Osteoblast (primary cell): ENCODE results near the gene SLC6A17. TPM values are rescaled to one million over a fixed set of nuclear protein-coding genes. Genes with fewer than 3 reads are reported as not detected.

Experiments
- DNase-seq: peaks from one replicate; pipeline ENCODE4 v3.0.0; 2011; ENCODE audit warnings: low spot score, mixed read lengths; ENCODE audit not compliant: insufficient read length; ENCODE audit errors: missing footprints
- H2AFZ ChIP-seq: 2 replicates; pipeline ENCODE4 v1.6.0; 2011; ENCODE audit warnings: mild to moderate bottlenecking, low read length
- H3K27ac ChIP-seq: 2 replicates; pipeline ENCODE4 v1.5.1; 2011; ENCODE audit warnings: mild to moderate bottlenecking, low read depth, low read length, moderate library complexity
- H3K27me3 ChIP-seq: 2 replicates; pipeline ENCODE4 v1.6.0; 2012; ENCODE audit warnings: mild to moderate bottlenecking, control low read depth, inconsistent platforms, low read length, moderate library complexity; ENCODE audit not compliant: insufficient read depth
- H3K36me3 ChIP-seq: 2 replicates; pipeline ENCODE4 v1.5.1; 2011; ENCODE audit warnings: mild to moderate bottlenecking, low read length, control low read depth, moderate library complexity; ENCODE audit not compliant: insufficient read depth
- H3K4me1 ChIP-seq: 2 replicates; pipeline ENCODE4 v1.5.1; 2011; ENCODE audit warnings: mild to moderate bottlenecking, low read length, control low read depth, moderate library complexity; ENCODE audit not compliant: insufficient read depth
- H3K4me2 ChIP-seq: 2 replicates; pipeline ENCODE4 v1.6.0; 2011; ENCODE audit warnings: mild to moderate bottlenecking, low read length; ENCODE audit not compliant: insufficient read depth
- H3K4me3 ChIP-seq: fragments of 200-600 bp; sonication (generic); 3 replicates; pipeline ENCODE4 v1.5.1; 2012; ENCODE audit warnings: mild to moderate bottlenecking, low read length, inconsistent platforms; ENCODE audit not compliant: insufficient read depth
- H3K79me2 ChIP-seq: 2 replicates; pipeline ENCODE4 v1.6.0; 2012; ENCODE audit warnings: mild to moderate bottlenecking, low read length, control low read depth, inconsistent platforms; ENCODE audit not compliant: insufficient read depth
- H3K9me3 ChIP-seq: 2 replicates; pipeline ENCODE4 v1.5.1; 2011; ENCODE audit warnings: low read depth, low read length, control low read depth
- H4K20me1 ChIP-seq: 2 replicates; pipeline ENCODE4 v1.6.0; 2012; ENCODE audit warnings: mild to moderate bottlenecking, low read length, control low read depth; ENCODE audit not compliant: insufficient read depth
- CTCF ChIP-seq: IDR thresholded peaks from 2 replicates; pipeline ENCODE4 v1.5.1; 2011; ENCODE audit warnings: mild to moderate bottlenecking, low read depth, low read length, moderate library complexity; ENCODE audit errors: extremely low read depth
- total RNA-seq: library from RNA; depleted of rRNA; stranded (reverse); fragments of >200 nt; gene quantifications from 2 replicates; pipeline ENCODE4 v1.2.3, GENCODE V29; 2012

The SLC6A17 gene
- total RNA-seq, 1 donor = under 0.01 TPM

DNA sequence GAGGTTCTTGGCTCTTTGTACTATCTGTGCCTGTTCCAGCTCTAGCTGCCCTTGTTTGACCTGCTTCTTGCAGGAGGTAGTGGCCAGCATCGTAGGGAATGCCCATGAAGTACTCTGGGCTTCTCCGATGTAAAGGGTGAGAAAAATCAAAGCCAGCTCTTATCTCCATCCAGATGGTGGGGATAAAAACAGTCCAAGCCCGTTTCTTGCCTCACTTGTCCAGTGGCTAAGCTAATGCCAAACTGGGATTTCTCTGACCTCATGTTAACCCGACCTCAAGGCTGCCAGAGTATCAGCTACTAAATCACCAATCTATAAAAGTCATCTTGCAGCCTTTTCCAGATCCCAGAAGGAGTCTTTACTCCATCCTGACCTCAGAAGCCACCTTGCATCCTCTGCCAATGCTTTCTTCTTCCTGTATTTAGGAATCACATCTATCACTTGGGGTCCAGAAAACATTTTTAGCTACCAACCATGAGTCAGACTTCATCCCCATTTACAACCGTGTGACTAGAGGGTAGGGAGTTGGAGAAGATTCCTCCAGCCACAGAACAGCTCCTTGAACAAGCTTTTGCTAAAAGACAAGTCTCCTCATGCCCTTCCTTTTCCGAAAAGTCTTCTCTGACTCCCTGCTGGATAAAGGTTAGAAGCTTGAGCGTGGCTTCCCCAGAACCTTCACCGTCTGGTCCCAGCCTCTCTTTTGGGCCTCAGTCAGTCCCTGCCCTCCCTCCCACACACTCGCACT lies 95.8 kb downstream of the SLC6A17 start:
- H3K27ac ChIP-seq = no peak overlapping the region

DNA sequence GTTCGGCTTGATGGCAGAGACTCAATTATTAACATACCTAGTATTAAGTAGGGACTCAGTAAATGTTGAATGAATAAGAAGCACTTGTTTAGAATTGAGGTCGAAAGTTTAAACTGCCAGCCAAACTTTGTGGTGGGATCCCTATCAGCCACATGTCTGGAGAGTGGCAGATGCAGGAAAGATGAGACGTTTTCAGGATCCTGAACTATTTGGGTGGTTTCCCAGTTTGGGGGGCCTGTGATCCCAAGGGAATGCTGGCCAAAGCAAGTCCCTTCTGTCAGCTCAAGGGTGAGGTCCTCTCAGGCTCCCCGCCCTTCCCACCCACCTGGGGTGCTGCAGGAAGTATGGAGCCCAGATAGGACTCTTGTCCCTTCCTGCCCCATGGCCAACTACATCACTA lies 98.5 kb downstream of the SLC6A17 start:
- Histone ChIP-seq H3K27me3 (peaks cover 9% of the 10 kb centered on the region), H3K79me2 (no peaks in the 10 kb centered on the region), H3K9me3 (no peaks in the 10 kb centered on the region), H3K36me3 (no peaks in the 10 kb centered on the region), H3K4me1 (no peaks in the 10 kb centered on the region), H4K20me1 (no peaks in the 10 kb centered on the region), H3K27ac (no peak overlapping the region), H2AFZ (no peak overlapping the region), H3K4me3 (no peak overlapping the region), H3K4me2 (no peak overlapping the region)
- DNase-seq = no peak
- no peak for TF ChIP-seq CTCF

More for the DNA sequence above, 95.8 kb downstream of the SLC6A17 start:
- Histone ChIP-seq H2AFZ (no peak overlapping the region), H3K27me3 (peaks cover 12% of the 10 kb centered on the region), H3K36me3 (no peaks in the 10 kb centered on the region), H3K4me2 (no peak overlapping the region), H3K4me3 (no peak overlapping the region), H3K9me3 (no peaks in the 10 kb centered on the region), H3K79me2 (no peaks in the 10 kb centered on the region), H3K4me1 (no peaks in the 10 kb centered on the region), H4K20me1 (no peaks in the 10 kb centered on the region)
- no peak for DNase-seq
- no peak for TF ChIP-seq CTCF

GRCh38 chr1:110249256-110249655 lies 99.0 kb downstream of the SLC6A17 start:
- no peaks in the 10 kb centered on the region for H3K9me3 ChIP-seq
- no peaks in the 10 kb centered on the region for H4K20me1 ChIP-seq
- no peaks in the 10 kb centered on the region for H3K4me1 ChIP-seq
- H3K36me3 ChIP-seq = no peaks in the 10 kb centered on the region
- DNase-seq = no peak
- H3K27me3 ChIP-seq = peaks cover 12% of the 10 kb centered on the region
- H3K27ac ChIP-seq = no peak overlapping the region
- H2AFZ ChIP-seq = no peak overlapping the region
- H3K4me2 ChIP-seq = no peak overlapping the region
- no peak for TF ChIP-seq CTCF
- H3K79me2 ChIP-seq = no peaks in the 10 kb centered on the region
- H3K4me3 ChIP-seq = no peak overlapping the region

- no peaks in the 10 kb centered on the region for H3K36me3 ChIP-seq
- no peaks in the 10 kb centered on the region for H3K4me1 ChIP-seq
- no peak overlapping the region for H2AFZ ChIP-seq
- no peaks in the 10 kb centered on the region for H3K9me3 ChIP-seq
- no peak overlapping the region for H3K27ac ChIP-seq
- H3K27me3 ChIP-seq = peaks cover 18% of the 10 kb centered on the region
- no peaks in the 10 kb centered on the region for H3K79me2 ChIP-seq
- no peak overlapping the region for H3K4me2 ChIP-seq
- H4K20me1 ChIP-seq = no peaks in the 10 kb centered on the region
- DNase-seq = no peak
- no peak for TF ChIP-seq CTCF
- H3K4me3 ChIP-seq = no peak overlapping the region
Measured at GRCh38 chr1:110250008-110250407, 99.7 kb downstream of the SLC6A17 start.
